Activated CD4-positive, alpha-beta T cell treated with anti-CD3 and anti-CD28 coated beads, Interleukin-2, amount 50 U/mL, for 4 hours (primary cell): ENCODE data around the gene BABAM2.
"Not testable (repeated sequence)": the region's sequence is repeated elsewhere in the genome, so short reads cannot be mapped to it uniquely, and the experiment has no call there.

ENCODE experiments used
- DNase-seq, 2 experiments: peaks; one replicate each; pipeline ENCODE4 v3.0.0-alpha.2; 2020

The BABAM2 gene

GRCh38 chr2:28319118-28320008 is 428.8 kb downstream of the BABAM2 start:
- DNase-seq, result no peak

GRCh38 chr2:28320009-28320365 is 429.5 kb downstream of the BABAM2 start:
- DNase-seq, result no peak

- DNase-seq, result no peak
These were observed 429.8 kb downstream of the BABAM2 start for GRCh38 chr2:28320371-28320770.

- no peak for DNase-seq
These were observed 430.9 kb downstream of the BABAM2 start for GRCh38 chr2:28321426-28321825.

GRCh38 chr2:28322051-28322450 is 431.5 kb downstream of the BABAM2 start:
- DNase-seq, result no peak

- DNase-seq, result no peak
These were observed 431.9 kb downstream of the BABAM2 start for GRCh38 chr2:28322456-28322855.

- DNase-seq, result no peak
These were observed 432.5 kb downstream of the BABAM2 start for GRCh38 chr2:28322981-28323396.

- no peak for DNase-seq
These were observed 434.6 kb downstream of the BABAM2 start for GRCh38 chr2:28325173-28325566.

GRCh38 chr2:28325567-28326468 is 435.3 kb downstream of the BABAM2 start:
- DNase-seq, result no peak

- DNase-seq, result no peak
These were observed 435.9 kb downstream of the BABAM2 start for GRCh38 chr2:28326469-28326805.

GRCh38 chr2:28326881-28327505 is 436.5 kb downstream of the BABAM2 start:
- no peak for DNase-seq

- DNase-seq, result no peak
These were observed 437.0 kb downstream of the BABAM2 start for GRCh38 chr2:28327581-28327955.

- DNase-seq, result no peak
These were observed 437.7 kb downstream of the BABAM2 start for GRCh38 chr2:28327956-28328922.

GRCh38 chr2:28329184-28329583 is 438.7 kb downstream of the BABAM2 start:
- DNase-seq, result no peak

- not testable (repeated sequence) for DNase-seq
These were observed 440.2 kb downstream of the BABAM2 start for GRCh38 chr2:28330722-28331121.

GRCh38 chr2:28331797-28332196 is 441.3 kb downstream of the BABAM2 start:
- not testable (repeated sequence) for DNase-seq

- no peak for DNase-seq
These were observed 442.2 kb downstream of the BABAM2 start for GRCh38 chr2:28332696-28333095.

- no peak for DNase-seq
These were observed 443.3 kb downstream of the BABAM2 start for GRCh38 chr2:28333606-28334526.

GRCh38 chr2:28334527-28334894 is 444.0 kb downstream of the BABAM2 start:
- DNase-seq, result no peak

GRCh38 chr2:28335265-28335664 is 444.7 kb downstream of the BABAM2 start:
- not testable (repeated sequence) for DNase-seq

- no peak for DNase-seq
These were observed 445.1 kb downstream of the BABAM2 start for GRCh38 chr2:28335666-28336065.
